Measurements from ENCODE around the gene ATP5MK. TPM values are rescaled to one million over a fixed set of nuclear protein-coding genes. Genes with fewer than 3 reads are reported as not detected.

Gene ATP5MK
- total RNA-seq, 1 donor from 2014 or later, result 208 TPM

- Mint-ChIP-seq H3K4me1 (no peaks in the 10 kb centered on the region), H3K27ac (no peak overlapping the region), H3K36me3 (peaks cover 48% of the 10 kb centered on the region), H3K9me3 (no peaks in the 10 kb centered on the region), H3K4me3 (no peak overlapping the region), H3K27me3 (ENCODE audit: low read depth) (no peaks in the 10 kb centered on the region)
- no peak for TF ChIP-seq CTCF (IDR thresholded peaks at IDR 0.05; ENCODE audit: unreplicated experiment)
- DNase-seq (ENCODE audit: low spot score in 2 of 2, unreplicated experiment in 2 of 2), result no peak
These were observed 35.6 kb upstream of the ATP5MK start for GRCh38 chr10:103431902-103432301.

- Mint-ChIP-seq H3K9me3 (no peaks in the 10 kb centered on the region), H3K4me3 (no peak overlapping the region), H3K4me1 (no peaks in the 10 kb centered on the region), H3K27ac (no peak overlapping the region), H3K27me3 (ENCODE audit: low read depth) (no peaks in the 10 kb centered on the region), H3K36me3 (peaks cover 47% of the 10 kb centered on the region)
- no peak for TF ChIP-seq CTCF (IDR thresholded peaks at IDR 0.05; ENCODE audit: unreplicated experiment)
- DNase-seq (ENCODE audit: low spot score in 2 of 2, unreplicated experiment in 2 of 2), result no peak
These were observed 33.4 kb upstream of the ATP5MK start for GRCh38 chr10:103429647-103430046.

GRCh38 chr10:103428989-103429643, 32.8 kb upstream of the ATP5MK start:
- H3K9me3 Mint-ChIP-seq, result no peaks in the 10 kb centered on the region
- peaks cover 52% of the 10 kb centered on the region for H3K36me3 Mint-ChIP-seq
- H3K27ac Mint-ChIP-seq, result no peak overlapping the region
- TF ChIP-seq CTCF (IDR thresholded peaks at IDR 0.05; ENCODE audit: unreplicated experiment), result no peak
- no peaks in the 10 kb centered on the region for H3K4me1 Mint-ChIP-seq
- DNase-seq (ENCODE audit: low spot score in 2 of 2, unreplicated experiment in 2 of 2), result no peak
- H3K4me3 Mint-ChIP-seq, result no peak overlapping the region
- no peaks in the 10 kb centered on the region for H3K27me3 Mint-ChIP-seq (ENCODE audit: low read depth)

GRCh38 chr10:103427866-103428265, 31.6 kb upstream of the ATP5MK start:
- no peak for TF ChIP-seq CTCF (IDR thresholded peaks at IDR 0.05; ENCODE audit: unreplicated experiment)
- Mint-ChIP-seq H3K9me3 (no peaks in the 10 kb centered on the region), H3K4me3 (no peak overlapping the region), H3K27ac (no peak overlapping the region), H3K27me3 (ENCODE audit: low read depth) (no peaks in the 10 kb centered on the region), H3K36me3 (peaks cover 57% of the 10 kb centered on the region), H3K4me1 (no peaks in the 10 kb centered on the region)
- DNase-seq (ENCODE audit: low spot score in 2 of 2, unreplicated experiment in 2 of 2), result no peak

GRCh38 chr10:103423748-103424147, 27.5 kb upstream of the ATP5MK start:
- DNase-seq (ENCODE audit: low spot score in 2 of 2, unreplicated experiment in 2 of 2), result no peak
- TF ChIP-seq CTCF (IDR thresholded peaks at IDR 0.05; ENCODE audit: unreplicated experiment), result no peak
- Mint-ChIP-seq H3K36me3 (peaks cover 52% of the 10 kb centered on the region), H3K4me3 (no peak overlapping the region), H3K27me3 (ENCODE audit: low read depth) (no peaks in the 10 kb centered on the region), H3K4me1 (no peaks in the 10 kb centered on the region), H3K27ac (no peak overlapping the region), H3K9me3 (no peaks in the 10 kb centered on the region)

GRCh38 chr10:103419101-103419500, 22.8 kb upstream of the ATP5MK start:
- no peak overlapping the region for H3K27ac Mint-ChIP-seq
- H3K27me3 Mint-ChIP-seq (ENCODE audit: low read depth), result no peaks in the 10 kb centered on the region
- H3K4me3 Mint-ChIP-seq, result no peak overlapping the region
- H3K9me3 Mint-ChIP-seq, result no peaks in the 10 kb centered on the region
- H3K4me1 Mint-ChIP-seq, result no peaks in the 10 kb centered on the region
- no peak for TF ChIP-seq CTCF (IDR thresholded peaks at IDR 0.05; ENCODE audit: unreplicated experiment)
- H3K36me3 Mint-ChIP-seq, result peaks cover 52% of the 10 kb centered on the region
- no peak for DNase-seq (ENCODE audit: low spot score in 2 of 2, unreplicated experiment in 2 of 2)
